Keratinocyte (primary cell): ENCODE results near the gene DUSP28. TPM values are rescaled to one million over a fixed set of nuclear protein-coding genes. Genes with fewer than 3 reads are reported as not detected.

Experiments
- DNase-seq: peaks from one replicate; pipeline ENCODE4 v3.0.0-alpha.2; 2011; ENCODE audit warnings: low read depth, missing footprints, low spot score
- FAIRE-seq: peaks from 2 replicates; lab custom pipeline; 2011; peaks lifted over from hg19 to GRCh38; lab: Jason Lieb, UNC
- H2AFZ ChIP-seq: 2 replicates; pipeline ENCODE4 v1.6.0; 2012; ENCODE audit warnings: low read length, control low read depth, inconsistent platforms; ENCODE audit not compliant: control insufficient read depth
- H3K27ac ChIP-seq: 2 replicates; pipeline ENCODE4 v1.5.1; 2011; ENCODE audit warnings: low read length; ENCODE audit not compliant: control insufficient read depth, insufficient read depth
- H3K27me3 ChIP-seq: 3 replicates; pipeline ENCODE4 v1.6.0; 2011; ENCODE audit warnings: low read length; ENCODE audit not compliant: control insufficient read depth, insufficient read depth; ENCODE audit errors: extremely low read depth
- H3K36me3 ChIP-seq, 2 experiments: 2 replicates in 1 of 2; 3 replicates in 1 of 2; pipeline ENCODE4 v1.5.1; 2011; ENCODE audit warnings: low read length in 2 of 2, mild to moderate bottlenecking in 1 of 2; ENCODE audit not compliant: control insufficient read depth in 2 of 2, insufficient read depth in 2 of 2; ENCODE audit errors: extremely low read depth in 1 of 2
- H3K4me1 ChIP-seq: 3 replicates; pipeline ENCODE4 v1.5.1; 2011; ENCODE audit warnings: low read length; ENCODE audit not compliant: control insufficient read depth, insufficient read depth; ENCODE audit errors: extremely low read depth
- H3K4me2 ChIP-seq: 3 replicates; pipeline ENCODE4 v1.6.0; 2011; ENCODE audit warnings: low read depth, low read length; ENCODE audit not compliant: control insufficient read depth, insufficient read depth; ENCODE audit errors: extremely low read depth
- H3K4me3 ChIP-seq, 3 experiments: fragments of 200-600 bp in 1 of 3; sonication (generic) in 1 of 3; 2 replicates in 2 of 3; 3 replicates in 1 of 3; pipeline ENCODE4 v1.5.1; 2011 to 2016; ENCODE audit warnings: low read length in 3 of 3, mild to moderate bottlenecking in 3 of 3, control low read depth in 2 of 3, inconsistent platforms in 1 of 3, low read depth in 1 of 3, mixed read lengths in 1 of 3, mixed run types in 1 of 3, moderate library complexity in 1 of 3; ENCODE audit not compliant: control insufficient read depth in 2 of 3, insufficient read depth in 2 of 3; ENCODE audit errors: extremely low read depth in 1 of 3
- H3K79me2 ChIP-seq: 2 replicates; pipeline ENCODE4 v1.6.0; 2012; ENCODE audit warnings: low read length; ENCODE audit not compliant: control insufficient read depth, insufficient read depth
- H3K9ac ChIP-seq: 3 replicates; pipeline ENCODE4 v1.6.0; 2011; ENCODE audit warnings: low read length; ENCODE audit not compliant: control insufficient read depth, insufficient read depth; ENCODE audit errors: extremely low read depth
- H3K9me1 ChIP-seq: 3 replicates; pipeline ENCODE4 v1.6.0; 2011; ENCODE audit warnings: low read length; ENCODE audit not compliant: control insufficient read depth, insufficient read depth; ENCODE audit errors: extremely low read depth
- H3K9me3 ChIP-seq: 2 replicates; pipeline ENCODE4 v1.5.1; 2012; ENCODE audit warnings: low read depth, low read length; ENCODE audit not compliant: control insufficient read depth
- H4K20me1 ChIP-seq: 3 replicates; pipeline ENCODE4 v1.6.0; 2011; ENCODE audit warnings: low read length; ENCODE audit not compliant: control insufficient read depth, insufficient read depth; ENCODE audit errors: extremely low read depth
- EZH2 ChIP-seq: IDR thresholded peaks from one replicate; pipeline ENCODE4 v1.6.1; 2012; ENCODE audit warnings: inconsistent platforms, mild to moderate bottlenecking, low read length, moderate library complexity
- dilution Hi-C: fragments of 300-500 bp; cut with MboI; formaldehyde crosslinking; loops from one replicate; pipeline ENCODE4 v1.7.0; 2020; ENCODE audit warnings: low sequenced_read_pairs; ENCODE audit not compliant: extremely low pct_ligation_motif_present
- polyA plus RNA-seq, 5 experiments: library from polyadenylated mRNA; depleted of rRNA in 3 of 5; stranded (reverse) in 3 of 5; stranded (forward) in 1 of 5; unstranded in 1 of 5; fragments of >200 nt; gene quantifications; 1 replicate in 1 of 5; 2 replicates in 3 of 5; 3 replicates in 1 of 5; pipeline versions ENCODE4 v1.2.1 to v1.2.3, GENCODE V29; 2011 to 2012; ENCODE audit warnings: missing spikeins in 2 of 5, low read depth in 1 of 5, low replicate concordance in 1 of 5
- TF ChIP-seq, protein P1 (sequence below), 3 experiments: IDR thresholded peaks in 1 of 3; conservative IDR thresholded peaks in 1 of 3; optimal IDR thresholded peaks in 1 of 3; 2 replicates in 2 of 3; 3 replicates in 1 of 3; pipeline versions ENCODE3 to v1.5.1; 2011; ENCODE audit warnings: low read length in 3 of 3, mild to moderate bottlenecking in 3 of 3, moderate library complexity in 2 of 3, control low read depth in 1 of 3, inconsistent platforms in 1 of 3; ENCODE audit not compliant: insufficient read depth in 2 of 3; ENCODE audit errors: extremely low read depth in 1 of 3

Gene DUSP28
- polyA plus RNA-seq, 1 donor (not counting 4 experiments of a cell fraction or from before 2014, with no cell fraction given) = 4.4 TPM

DNA sequence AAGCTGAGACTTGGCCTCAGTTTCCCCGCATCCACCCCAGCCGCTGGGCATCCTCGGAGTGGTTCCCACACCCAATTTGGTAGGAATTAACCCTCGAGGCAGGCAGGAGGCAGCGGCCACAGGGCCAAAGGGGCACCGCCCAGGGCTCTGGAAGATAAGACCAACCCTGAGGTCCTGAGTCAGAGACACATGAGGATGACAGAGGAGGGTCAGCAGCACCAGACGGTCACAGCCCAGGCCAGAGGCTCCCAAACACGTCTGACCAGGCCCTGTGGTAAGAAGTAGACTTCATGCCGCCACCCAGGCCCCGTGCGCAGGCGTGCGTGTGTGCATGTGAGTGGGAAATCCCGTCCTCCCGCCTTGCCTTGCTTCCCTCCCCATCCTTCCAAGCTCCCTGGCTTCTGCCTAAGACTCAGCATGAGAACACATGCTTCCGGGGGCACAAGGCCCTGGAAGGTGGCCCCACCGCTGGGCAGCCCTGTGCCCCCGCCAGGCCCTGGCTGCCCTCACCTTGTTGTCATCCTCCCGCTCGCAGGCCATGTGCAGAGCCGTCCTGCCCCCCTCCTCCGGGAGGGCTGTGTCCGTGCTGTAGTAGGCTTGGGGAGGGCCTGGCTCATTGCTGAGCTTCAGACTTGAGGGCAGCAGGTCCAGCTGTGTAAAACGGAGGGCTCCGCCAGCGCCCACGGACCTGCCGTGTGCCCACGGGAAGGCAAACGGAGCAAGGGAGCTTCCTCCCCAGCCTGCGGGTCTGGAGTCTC lies 48.6 kb upstream of the DUSP28 start:
- H3K9ac ChIP-seq = no peak overlapping the region
- H3K79me2 ChIP-seq = no peaks in the 10 kb centered on the region
- H3K4me2 ChIP-seq = no peak overlapping the region
- DNase-seq (no peak), FAIRE-seq (no peak)
- no peaks in the 10 kb centered on the region for H4K20me1 ChIP-seq
- H3K27ac ChIP-seq = no peak overlapping the region
- H3K27me3 ChIP-seq = no peaks in the 10 kb centered on the region
- no peak overlapping the region for H2AFZ ChIP-seq
- dilution Hi-C loops = no loop called here
- no peaks in the 10 kb centered on the region for H3K9me1 ChIP-seq
- H3K4me1 ChIP-seq = peaks cover 11% of the 10 kb centered on the region
- H3K9me3 ChIP-seq = no peaks in the 10 kb centered on the region
- TF ChIP-seq, protein P1, sequence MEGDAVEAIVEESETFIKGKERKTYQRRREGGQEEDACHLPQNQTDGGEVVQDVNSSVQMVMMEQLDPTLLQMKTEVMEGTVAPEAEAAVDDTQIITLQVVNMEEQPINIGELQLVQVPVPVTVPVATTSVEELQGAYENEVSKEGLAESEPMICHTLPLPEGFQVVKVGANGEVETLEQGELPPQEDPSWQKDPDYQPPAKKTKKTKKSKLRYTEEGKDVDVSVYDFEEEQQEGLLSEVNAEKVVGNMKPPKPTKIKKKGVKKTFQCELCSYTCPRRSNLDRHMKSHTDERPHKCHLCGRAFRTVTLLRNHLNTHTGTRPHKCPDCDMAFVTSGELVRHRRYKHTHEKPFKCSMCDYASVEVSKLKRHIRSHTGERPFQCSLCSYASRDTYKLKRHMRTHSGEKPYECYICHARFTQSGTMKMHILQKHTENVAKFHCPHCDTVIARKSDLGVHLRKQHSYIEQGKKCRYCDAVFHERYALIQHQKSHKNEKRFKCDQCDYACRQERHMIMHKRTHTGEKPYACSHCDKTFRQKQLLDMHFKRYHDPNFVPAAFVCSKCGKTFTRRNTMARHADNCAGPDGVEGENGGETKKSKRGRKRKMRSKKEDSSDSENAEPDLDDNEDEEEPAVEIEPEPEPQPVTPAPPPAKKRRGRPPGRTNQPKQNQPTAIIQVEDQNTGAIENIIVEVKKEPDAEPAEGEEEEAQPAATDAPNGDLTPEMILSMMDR (optimal IDR thresholded peaks at IDR 0.05 in 1 of 3, IDR thresholded peaks at IDR 0.05 in 1 of 3, conservative IDR thresholded peaks at IDR 0.05 in 1 of 3; ENCODE audit: extremely low read depth in 1 of 3, insufficient read depth in 2 of 3, low read length in 3 of 3) = no peak
- no peak for TF ChIP-seq EZH2
- peaks cover 0 to 2% of the 10 kb centered on the region in 2 experiments for H3K36me3 ChIP-seq
- no peak overlapping the region for H3K4me3 ChIP-seq

DNA sequence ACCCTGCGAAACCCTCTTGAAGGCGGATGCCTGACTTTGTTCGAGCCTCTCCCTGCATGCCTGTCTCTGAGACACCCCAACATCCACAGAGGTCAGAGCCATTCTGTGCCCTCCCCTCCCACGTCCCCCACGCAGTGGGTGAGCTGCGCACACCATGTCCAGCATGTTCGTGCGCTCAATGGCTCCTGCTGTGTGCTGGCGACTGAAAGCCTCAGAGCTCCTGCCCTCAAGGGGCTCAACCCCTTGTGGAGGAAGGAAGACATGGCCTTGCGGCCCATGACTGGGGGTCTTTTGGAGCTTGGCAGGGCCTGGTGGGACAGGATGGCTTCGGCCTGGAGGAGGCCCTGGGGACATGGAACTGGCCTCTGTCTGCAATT lies 48.1 kb upstream of the DUSP28 start:
- TF ChIP-seq, protein P1 (optimal IDR thresholded peaks at IDR 0.05 in 1 of 3, IDR thresholded peaks at IDR 0.05 in 1 of 3, conservative IDR thresholded peaks at IDR 0.05 in 1 of 3; ENCODE audit: extremely low read depth in 1 of 3, insufficient read depth in 2 of 3, low read length in 3 of 3) = no peak
- TF ChIP-seq EZH2 = no peak
- H3K4me3 ChIP-seq = no peak overlapping the region
- H3K79me2 ChIP-seq = no peaks in the 10 kb centered on the region
- no peaks in the 10 kb centered on the region for H3K9me1 ChIP-seq
- FAIRE-seq (no peak), DNase-seq (no peak)
- H3K4me2 ChIP-seq = no peak overlapping the region
- no peak overlapping the region for H2AFZ ChIP-seq
- H3K27ac ChIP-seq = no peak overlapping the region
- no peaks in the 10 kb centered on the region for H4K20me1 ChIP-seq
- H3K36me3 ChIP-seq = peaks cover 0 to 2% of the 10 kb centered on the region in 2 experiments
- dilution Hi-C loops = no loop called here
- no peaks in the 10 kb centered on the region for H3K9me3 ChIP-seq
- H3K27me3 ChIP-seq = no peaks in the 10 kb centered on the region
- no peak overlapping the region for H3K9ac ChIP-seq
- peaks cover 11% of the 10 kb centered on the region for H3K4me1 ChIP-seq
